B cell (primary cell): ENCODE data around the gene RAB33B. TPM values are rescaled to one million over a fixed set of nuclear protein-coding genes. Genes with fewer than 3 reads are reported as not detected.

Source experiments
- ATAC-seq: fragments of 200-7000 bp; cut with Tn5 transposase; one replicate; pipeline ENCODE4 v1.10.0; 2021; ENCODE audit warnings: low read depth, mild to moderate bottlenecking, moderate number of reproducible peaks, moderate library complexity
- CTCF ChIA-PET: fragments of 350-600 bp; sonication (Branson Sonifier 250); formaldehyde crosslinking; loops from one replicate; lab custom pipeline; 2021; ENCODE audit warnings: antibody characterized with exemption, inconsistent platforms; lab: Charles Lee
- POLR2A ChIA-PET: fragments of 350-600 bp; sonication (Branson Sonifier 250); formaldehyde crosslinking; loops from one replicate; lab custom pipeline; 2021; ENCODE audit warnings: antibody characterized with exemption; lab: Charles Lee
- DNase-seq: peaks from one replicate; pipeline ENCODE4 v3.0.0; 2013
- H2AFZ ChIP-seq: 2 replicates; pipeline ENCODE4 v1.6.1; 2012; ENCODE audit warnings: mild to moderate bottlenecking, low read depth, low read length; ENCODE audit not compliant: insufficient read depth, poor library complexity, severe bottlenecking
- H3K27ac ChIP-seq, 2 donors: 1 replicate in 1 of 2; 2 replicates in 1 of 2; pipeline ENCODE4 v1.5.1; 2012 to 2013; ENCODE audit warnings: low read length in 2 of 2, mild to moderate bottlenecking in 2 of 2, moderate library complexity in 1 of 2
- H3K27me3 ChIP-seq, 4 experiments: fragments of 200-600 bp in 1 of 4; sonication (generic) in 1 of 4; replicated peaks in 1 of 4; 1 replicate in 2 of 4; 2 replicates in 2 of 4; pipeline versions ENCODE4 v1.6.1 to v1.7.0; 2013 to 2016; ENCODE audit warnings: low read length in 3 of 4, mild to moderate bottlenecking in 2 of 4, mixed read lengths in 1 of 4, moderate library complexity in 1 of 4; ENCODE audit not compliant: insufficient read depth in 4 of 4, control insufficient read depth in 3 of 4; ENCODE audit errors: control extremely low read depth in 1 of 4
- H3K36me3 ChIP-seq, 2 experiments: replicated peaks in 1 of 2; 1 replicate in 1 of 2; 2 replicates in 1 of 2; pipeline versions ENCODE4 v1.6.1 to v1.7.1; 2013; ENCODE audit warnings: low read length in 1 of 2; ENCODE audit not compliant: insufficient read depth in 2 of 2, control insufficient read depth in 1 of 2; ENCODE audit errors: control extremely low read depth in 1 of 2, extremely low read depth in 1 of 2
- H3K4me1 ChIP-seq, 2 donors: fragments of 200-600 bp in 1 of 2; sonication (generic) in 1 of 2; 1 replicate in 1 of 2; 2 replicates in 1 of 2; pipeline versions ENCODE4 v1.5.1 to v1.6.1; 2013 to 2017; ENCODE audit warnings: low read length in 2 of 2; ENCODE audit not compliant: control insufficient read depth in 2 of 2, insufficient read depth in 2 of 2
- H3K4me2 ChIP-seq: replicated peaks from 2 replicates; pipeline ENCODE3; 2012; ENCODE audit warnings: mild to moderate bottlenecking, low read depth, low read length; ENCODE audit not compliant: poor library complexity, severe bottlenecking
- H3K4me3 ChIP-seq, 5 experiments: fragments of 200-600 bp in 1 of 5; sonication (generic) in 1 of 5; 1 replicate in 3 of 5; 2 replicates in 2 of 5; pipeline versions ENCODE4 v1.5.1 to v1.7.0; 2011 to 2016; ENCODE audit warnings: low read length in 4 of 5, mild to moderate bottlenecking in 4 of 5, low read depth in 2 of 5, control low read depth in 1 of 5, moderate library complexity in 1 of 5; ENCODE audit not compliant: insufficient read depth in 1 of 5; ENCODE audit errors: control extremely low read depth in 1 of 5, extremely low read depth in 1 of 5
- H3K79me2 ChIP-seq: fragments of 200-600 bp; sonication (generic); one replicate; pipeline ENCODE4 v1.6.0; 2016; ENCODE audit warnings: low read length; ENCODE audit not compliant: control insufficient read depth, insufficient read depth
- H3K9ac ChIP-seq: fragments of 200-600 bp; sonication (generic); 2 replicates; pipeline ENCODE4 v1.6.1; 2017; ENCODE audit warnings: mild to moderate bottlenecking, low read length, moderate library complexity
- H3K9me3 ChIP-seq, 3 donors: one replicate each; pipeline versions ENCODE4 v1.6.1 to v1.7.1; 2013; ENCODE audit warnings: low read length in 2 of 3; ENCODE audit not compliant: control insufficient read depth in 2 of 3, insufficient read depth in 1 of 3; ENCODE audit errors: control extremely low read depth in 1 of 3
- H4K20me1 ChIP-seq: 2 replicates; pipeline ENCODE4 v1.6.0; 2012; ENCODE audit warnings: mild to moderate bottlenecking, low read length; ENCODE audit not compliant: insufficient read depth, control insufficient read depth, poor library complexity, severe bottlenecking
- H3K27ac Mint-ChIP-seq: one replicate; pipeline ENCODE4 v1.8.0; 2021; ENCODE audit warnings: mixed read lengths
- H3K27me3 Mint-ChIP-seq: one replicate; pipeline ENCODE4 v1.8.0; 2021; ENCODE audit warnings: mixed read lengths
- H3K4me1 Mint-ChIP-seq: one replicate; pipeline ENCODE4 v1.8.0; 2021; ENCODE audit warnings: mixed read lengths
- H3K4me3 Mint-ChIP-seq: one replicate; pipeline ENCODE4 v1.8.0; 2021; ENCODE audit warnings: mixed read lengths
- H3K9me3 Mint-ChIP-seq: one replicate; pipeline ENCODE4 v1.8.0; 2022; ENCODE audit warnings: mixed read lengths; ENCODE audit not compliant: insufficient read depth
- EZH2 ChIP-seq: IDR thresholded peaks from 2 replicates; pipeline ENCODE4 v1.6.1; 2012; ENCODE audit warnings: borderline replicate concordance, low read depth, mild to moderate bottlenecking, moderate library complexity, low read length; ENCODE audit not compliant: insufficient read depth, poor library complexity, severe bottlenecking
- WGBS: methylation state at CpG from one replicate; pipeline ENCODE4 v1.1.5; 2013; ENCODE audit warnings: missing lambda C conversion rate; ENCODE audit not compliant: insufficient coverage; 5-methylcytosine and 5-hydroxymethylcytosine counted together
- intact Hi-C: fragments of 100-400 bp; cut with micrococcal nuclease; formaldehyde crosslinking; loops from one replicate; pipeline ENCODE4 v1.10.0; 2022
- polyA plus RNA-seq: library from polyadenylated mRNA; depleted of rRNA; stranded (reverse); fragments of >200 nt; gene quantifications from 2 replicates; pipeline ENCODE4 v1.2.3, GENCODE V29; 2012
- total RNA-seq, 2 donors: library from RNA; stranded (reverse); fragments of 120-200 nt in 1 of 2; gene quantifications; 1 replicate in 1 of 2; 2 replicates in 1 of 2; pipeline versions ENCODE4 v1.2.3 to v1.2.4, GENCODE V29; 2013 to 2022
- TF ChIP-seq, protein P1 (sequence below): fragments of 200-600 bp; IDR thresholded peaks from one replicate; pipeline ENCODE4 v1.8.0; 2022; ENCODE audit warnings: antibody characterized with exemption, mild to moderate bottlenecking

The RAB33B gene
- total and polyA plus RNA-seq, 2 donors (not counting 1 experiment from before 2014, with no cell fraction given), result 13.1 to 18.2 TPM

DNA sequence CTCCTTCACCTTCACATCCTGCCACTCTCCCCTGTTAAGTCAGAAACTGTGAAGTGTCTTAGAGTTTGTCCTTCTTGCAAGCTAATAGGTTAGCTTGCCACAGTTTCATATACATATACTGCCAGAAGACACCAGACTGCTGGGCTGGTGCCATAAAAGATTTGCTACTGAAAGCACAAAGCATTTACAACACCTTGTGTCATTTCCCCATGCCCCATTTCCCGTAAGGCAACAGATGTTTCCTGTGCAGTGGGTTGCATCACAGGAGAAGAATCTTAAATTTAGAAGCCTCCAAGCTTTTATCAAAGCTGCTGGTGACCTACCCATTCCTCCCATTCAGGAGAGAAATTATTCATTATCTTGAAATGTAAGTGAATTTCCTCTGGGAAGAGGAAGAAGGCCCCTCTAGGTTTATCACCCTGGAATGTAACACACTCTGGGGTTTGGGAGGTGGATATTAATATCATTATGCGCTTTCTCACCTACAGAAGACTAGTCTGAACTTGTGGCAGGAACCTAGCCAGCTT, 34.5 kb upstream of the RAB33B start:
- no CpG with 5 or more reads among the region's 2 CpGs for WGBS
- Histone ChIP-seq H3K36me3 (no peaks in the 10 kb centered on the region), H3K4me1 (peaks cover 13 to 14% of the 10 kb centered on the region in 2 donors), H3K9ac (no peak overlapping the region), H2AFZ (no peak overlapping the region), H3K9me3 (peaks cover 0 to 15% (median 2%) of the 10 kb centered on the region in 3 donors), H4K20me1 (peaks cover 6% of the 10 kb centered on the region), H3K27me3 (no peaks in the 10 kb centered on the region), H3K4me3 (peak overlapping the region in 1 of 5 experiments; percentile 30), H3K4me2 (peak overlapping the region; percentile 29), H3K79me2 (no peaks in the 10 kb centered on the region), H3K27ac (peak overlapping the region in 1 of 2 donors; percentile 25)
- no peak overlapping the region for H3K4me3 Mint-ChIP-seq
- POLR2A ChIA-PET, result no interaction called here
- CTCF ChIA-PET, result interaction anchor here (1.1 to 1.4 kb wide), 4 partner anchors 14 to 389 kb away, joined by 3 to 7 read pairs (median 3); no protein-coding TSS in a partner anchor
- DNase-seq (peak; percentile 63), ATAC-seq (peak; percentile 49)
- no peak for TF ChIP-seq EZH2
- TF ChIP-seq, protein P1, sequence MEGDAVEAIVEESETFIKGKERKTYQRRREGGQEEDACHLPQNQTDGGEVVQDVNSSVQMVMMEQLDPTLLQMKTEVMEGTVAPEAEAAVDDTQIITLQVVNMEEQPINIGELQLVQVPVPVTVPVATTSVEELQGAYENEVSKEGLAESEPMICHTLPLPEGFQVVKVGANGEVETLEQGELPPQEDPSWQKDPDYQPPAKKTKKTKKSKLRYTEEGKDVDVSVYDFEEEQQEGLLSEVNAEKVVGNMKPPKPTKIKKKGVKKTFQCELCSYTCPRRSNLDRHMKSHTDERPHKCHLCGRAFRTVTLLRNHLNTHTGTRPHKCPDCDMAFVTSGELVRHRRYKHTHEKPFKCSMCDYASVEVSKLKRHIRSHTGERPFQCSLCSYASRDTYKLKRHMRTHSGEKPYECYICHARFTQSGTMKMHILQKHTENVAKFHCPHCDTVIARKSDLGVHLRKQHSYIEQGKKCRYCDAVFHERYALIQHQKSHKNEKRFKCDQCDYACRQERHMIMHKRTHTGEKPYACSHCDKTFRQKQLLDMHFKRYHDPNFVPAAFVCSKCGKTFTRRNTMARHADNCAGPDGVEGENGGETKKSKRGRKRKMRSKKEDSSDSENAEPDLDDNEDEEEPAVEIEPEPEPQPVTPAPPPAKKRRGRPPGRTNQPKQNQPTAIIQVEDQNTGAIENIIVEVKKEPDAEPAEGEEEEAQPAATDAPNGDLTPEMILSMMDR, result no peak
- no peaks in the 10 kb centered on the region for H3K27me3 Mint-ChIP-seq
- peaks cover 20% of the 10 kb centered on the region for H3K4me1 Mint-ChIP-seq
- peak overlapping the region; percentile 4 for H3K27ac Mint-ChIP-seq
- H3K9me3 Mint-ChIP-seq, result peaks cover 3% of the 10 kb centered on the region
- intact Hi-C loops, result no loop called here

DNA sequence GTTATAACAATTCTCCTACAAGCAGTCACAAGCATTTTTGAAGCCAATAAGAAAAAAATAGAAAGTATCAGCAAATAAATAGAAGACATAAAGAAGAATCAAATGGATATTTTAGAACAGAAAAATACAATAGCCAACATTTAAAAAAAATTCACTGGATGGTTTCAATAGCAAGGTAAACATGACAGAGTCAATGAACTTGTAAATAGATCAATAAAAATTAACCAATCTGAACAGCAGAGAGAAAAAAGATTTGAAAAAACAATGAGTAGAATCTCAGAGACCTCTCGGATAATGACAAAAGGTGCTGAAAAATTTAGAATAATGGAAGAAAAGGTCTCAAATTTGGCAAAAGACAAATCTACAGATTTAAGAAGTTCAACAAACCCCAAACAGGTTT, 33.3 kb upstream of the RAB33B start:
- CTCF ChIA-PET, result interaction anchor here (0.7 to 1.2 kb wide), 2 partner anchors 91 to 390 kb away, joined by 3 read pairs; no protein-coding TSS in a partner anchor
- no CpG with 5 or more reads among the region's 1 CpG for WGBS
- H3K4me1 ChIP-seq, result peaks cover 13 to 14% of the 10 kb centered on the region in 2 donors

More for the DNA sequence above, 33.3 kb upstream of the RAB33B start:
- ATAC-seq (no peak), DNase-seq (no peak)
- Histone ChIP-seq H3K27me3 (no peaks in the 10 kb centered on the region), H3K4me3 (no peak overlapping the region), H3K9me3 (peaks cover 0 to 10% (median 2%) of the 10 kb centered on the region in 3 donors), H3K4me2 (no peak overlapping the region), H3K79me2 (no peaks in the 10 kb centered on the region), H3K27ac (no peak overlapping the region), H3K9ac (no peak overlapping the region), H3K36me3 (no peaks in the 10 kb centered on the region), H2AFZ (no peak overlapping the region), H4K20me1 (peaks cover 3% of the 10 kb centered on the region)
- no peaks in the 10 kb centered on the region for H3K27me3 Mint-ChIP-seq
- TF ChIP-seq, protein P1, result no peak
- no peak for TF ChIP-seq EZH2
- intact Hi-C loops, result no loop called here
- H3K4me1 Mint-ChIP-seq, result peaks cover 15% of the 10 kb centered on the region
- no peak overlapping the region for H3K4me3 Mint-ChIP-seq
- POLR2A ChIA-PET, result no interaction called here
- H3K27ac Mint-ChIP-seq, result no peak overlapping the region
- H3K9me3 Mint-ChIP-seq, result peaks cover 3% of the 10 kb centered on the region
